Measurements from ENCODE around the gene CHML. TPM values are rescaled to one million over a fixed set of nuclear protein-coding genes. Genes with fewer than 3 reads are reported as not detected.
"Not testable (repeated sequence)": the region's sequence is repeated elsewhere in the genome, so short reads cannot be mapped to it uniquely, and the experiment has no call there.

Gene CHML
- total and polyA plus RNA-seq, 2 donors (not counting 1 experiment from before 2014, with no cell fraction given) = 9.7 to 34.0 TPM

DNA sequence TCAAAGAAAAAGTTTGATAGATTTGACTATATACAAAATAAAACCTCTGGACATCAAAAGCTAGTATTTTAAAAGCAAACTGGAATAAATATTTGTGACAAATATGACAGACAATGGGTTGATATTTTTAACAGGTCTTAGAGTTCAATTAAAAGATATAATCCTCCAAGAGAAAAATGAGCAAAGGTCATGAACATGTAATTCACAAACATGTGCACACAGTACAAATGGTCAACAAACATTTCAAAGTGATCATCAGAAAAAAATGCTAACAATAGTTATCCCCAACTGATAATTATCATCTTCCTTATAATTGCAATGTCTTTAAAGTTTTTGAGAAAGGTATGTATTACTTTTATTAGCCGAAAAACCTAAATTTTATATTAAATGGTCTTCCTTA lies 43.9 kb upstream of the CHML start:
- intact Hi-C loops (cut with micrococcal nuclease) = no loop called here
- WGBS (ENCODE audit: insufficient coverage) = no CpG with 5 or more reads among the region's 1 CpG
- POLR2A ChIA-PET = no interaction called here

GRCh38 chr1:241682921-241683320 lies 42.8 kb upstream of the CHML start:
- DNase-seq (no peak), ATAC-seq (ENCODE audit: low read depth) (no peak)
- TF ChIP-seq CTCF (IDR thresholded peaks at IDR 0.05) (no peak), EZH2 (IDR thresholded peaks at IDR 0.05; ENCODE audit: borderline replicate concordance, insufficient read depth, low read depth, low read length, poor library complexity, severe bottlenecking) (no peak)
- H3K27ac Mint-ChIP-seq = no peak overlapping the region
- ChIA-PET CTCF (no interaction called here), POLR2A (interaction anchor here (0.7 kb wide), 1 partner anchor 1476 kb away, joined by 4 read pairs; no protein-coding TSS in a partner anchor)
- no peak overlapping the region for H3K4me2 ChIP-seq (replicated peaks; ENCODE audit: low read depth, low read length, poor library complexity, severe bottlenecking)
- no peaks in the 10 kb centered on the region for H3K9me3 Mint-ChIP-seq (ENCODE audit: insufficient read depth)
- no peak overlapping the region for H3K9ac ChIP-seq (ENCODE audit: low read length)
- H3K27ac ChIP-seq (ENCODE audit: low read length in 2 of 2) = no peak overlapping the region
- peaks cover 0 to 7% (median 4%) of the 10 kb centered on the region in 4 experiments for H3K27me3 ChIP-seq (replicated peaks in 1 of 4; ENCODE audit: control extremely low read depth in 1 of 4, control insufficient read depth in 3 of 4, insufficient read depth in 4 of 4, low read length in 3 of 4)
- H2AFZ ChIP-seq (ENCODE audit: insufficient read depth, low read depth, low read length, poor library complexity, severe bottlenecking) = no peak overlapping the region
- no peaks in the 10 kb centered on the region for H4K20me1 ChIP-seq (ENCODE audit: control insufficient read depth, insufficient read depth, low read length, poor library complexity, severe bottlenecking)
- no peaks in the 10 kb centered on the region for H3K4me1 Mint-ChIP-seq
- no peak overlapping the region for H3K4me3 ChIP-seq (ENCODE audit: control extremely low read depth in 1 of 5, extremely low read depth in 1 of 5, insufficient read depth in 1 of 5, low read depth in 2 of 5, low read length in 4 of 5)
- no peaks in the 10 kb centered on the region for H3K79me2 ChIP-seq (ENCODE audit: control insufficient read depth, insufficient read depth, low read length)
- H3K9me3 ChIP-seq (ENCODE audit: control extremely low read depth in 1 of 3, control insufficient read depth in 2 of 3, insufficient read depth in 1 of 3, low read length in 2 of 3) = peaks cover 0 to 2% (median 0%) of the 10 kb centered on the region in 3 donors
- no peak overlapping the region for H3K4me3 Mint-ChIP-seq
- H3K4me1 ChIP-seq (ENCODE audit: control insufficient read depth in 2 of 2, insufficient read depth in 2 of 2, low read length in 2 of 2) = peaks cover under 1% of the 10 kb centered on the region in 2 donors
- peaks cover 43% of the 10 kb centered on the region for H3K27me3 Mint-ChIP-seq
- WGBS (ENCODE audit: insufficient coverage) = no CpG with 5 or more reads among the region's 2 CpGs
- intact Hi-C loops (cut with micrococcal nuclease) = no loop called here
- H3K36me3 ChIP-seq (replicated peaks in 1 of 2; ENCODE audit: control extremely low read depth in 1 of 2, control insufficient read depth in 1 of 2, extremely low read depth in 1 of 2, insufficient read depth in 2 of 2, low read length in 1 of 2) = no peaks in the 10 kb centered on the region

More for the DNA sequence above, 43.9 kb upstream of the CHML start:
- H3K27ac ChIP-seq (ENCODE audit: low read length in 2 of 2) = no peak overlapping the region
- DNase-seq (no peak), ATAC-seq (ENCODE audit: low read depth) (no peak)
- CTCF ChIA-PET = no interaction called here
- H4K20me1 ChIP-seq (ENCODE audit: control insufficient read depth, insufficient read depth, low read length, poor library complexity, severe bottlenecking) = no peaks in the 10 kb centered on the region
- no peak overlapping the region for H3K4me2 ChIP-seq (replicated peaks; ENCODE audit: low read depth, low read length, poor library complexity, severe bottlenecking)
- TF ChIP-seq EZH2 (IDR thresholded peaks at IDR 0.05; ENCODE audit: borderline replicate concordance, insufficient read depth, low read depth, low read length, poor library complexity, severe bottlenecking) (no peak), CTCF (IDR thresholded peaks at IDR 0.05) (no peak)
- peaks cover 48% of the 10 kb centered on the region for H3K27me3 Mint-ChIP-seq
- no peaks in the 10 kb centered on the region for H3K79me2 ChIP-seq (ENCODE audit: control insufficient read depth, insufficient read depth, low read length)
- no peak overlapping the region for H2AFZ ChIP-seq (ENCODE audit: insufficient read depth, low read depth, low read length, poor library complexity, severe bottlenecking)
- no peak overlapping the region for H3K4me3 ChIP-seq (ENCODE audit: control extremely low read depth in 1 of 5, extremely low read depth in 1 of 5, insufficient read depth in 1 of 5, low read depth in 2 of 5, low read length in 4 of 5)
- H3K9ac ChIP-seq (ENCODE audit: low read length) = no peak overlapping the region
- H3K27ac Mint-ChIP-seq = no peak overlapping the region
- no peaks in the 10 kb centered on the region for H3K9me3 Mint-ChIP-seq (ENCODE audit: insufficient read depth)
- no peaks in the 10 kb centered on the region for H3K36me3 ChIP-seq (replicated peaks in 1 of 2; ENCODE audit: control extremely low read depth in 1 of 2, control insufficient read depth in 1 of 2, extremely low read depth in 1 of 2, insufficient read depth in 2 of 2, low read length in 1 of 2)
- H3K4me1 Mint-ChIP-seq = no peaks in the 10 kb centered on the region
- H3K9me3 ChIP-seq (ENCODE audit: control extremely low read depth in 1 of 3, control insufficient read depth in 2 of 3, insufficient read depth in 1 of 3, low read length in 2 of 3) = peaks cover 0 to 2% (median 0%) of the 10 kb centered on the region in 3 donors
- H3K27me3 ChIP-seq (replicated peaks in 1 of 4; ENCODE audit: control extremely low read depth in 1 of 4, control insufficient read depth in 3 of 4, insufficient read depth in 4 of 4, low read length in 3 of 4) = peaks cover 0 to 10% (median 7%) of the 10 kb centered on the region in 4 experiments
- no peak overlapping the region for H3K4me3 Mint-ChIP-seq
- no peaks in the 10 kb centered on the region for H3K4me1 ChIP-seq (ENCODE audit: control insufficient read depth in 2 of 2, insufficient read depth in 2 of 2, low read length in 2 of 2)

GRCh38 chr1:241681861-241682448 lies 41.8 kb upstream of the CHML start:
- H3K4me3 ChIP-seq (ENCODE audit: control extremely low read depth in 1 of 5, extremely low read depth in 1 of 5, insufficient read depth in 1 of 5, low read depth in 2 of 5, low read length in 4 of 5); H2AFZ ChIP-seq (ENCODE audit: insufficient read depth, low read depth, low read length, poor library complexity, severe bottlenecking); H3K27ac Mint-ChIP-seq; ATAC-seq (ENCODE audit: low read depth); POLR2A ChIA-PET; H3K4me1 ChIP-seq (ENCODE audit: control insufficient read depth in 2 of 2, insufficient read depth in 2 of 2, low read length in 2 of 2); DNase-seq; intact Hi-C loops (cut with micrococcal nuclease); H3K9me3 ChIP-seq (ENCODE audit: control extremely low read depth in 1 of 3, control insufficient read depth in 2 of 3, insufficient read depth in 1 of 3, low read length in 2 of 3); H3K4me2 ChIP-seq (replicated peaks; ENCODE audit: low read depth, low read length, poor library complexity, severe bottlenecking); H4K20me1 ChIP-seq (ENCODE audit: control insufficient read depth, insufficient read depth, low read length, poor library complexity, severe bottlenecking); H3K27me3 ChIP-seq (replicated peaks in 1 of 4; ENCODE audit: control extremely low read depth in 1 of 4, control insufficient read depth in 3 of 4, insufficient read depth in 4 of 4, low read length in 3 of 4); H3K4me1 Mint-ChIP-seq; H3K79me2 ChIP-seq (ENCODE audit: control insufficient read depth, insufficient read depth, low read length); H3K36me3 ChIP-seq (replicated peaks in 1 of 2; ENCODE audit: control extremely low read depth in 1 of 2, control insufficient read depth in 1 of 2, extremely low read depth in 1 of 2, insufficient read depth in 2 of 2, low read length in 1 of 2); H3K27ac ChIP-seq (ENCODE audit: low read length in 2 of 2); H3K9ac ChIP-seq (ENCODE audit: low read length); H3K9me3 Mint-ChIP-seq (ENCODE audit: insufficient read depth); CTCF ChIA-PET; H3K4me3 Mint-ChIP-seq: not testable (repeated sequence)
- peaks cover 40% of the 10 kb centered on the region for H3K27me3 Mint-ChIP-seq
- 100% methylated on average over 1 of the region's 4 CpGs for WGBS (ENCODE audit: insufficient coverage)
